ENCODE measurements around the gene TSPAN4.

- TF ChIP-seq EZH2phosphoT487 (IDR thresholded peaks at IDR 0.05; ENCODE audit: low read depth), result no peak
- TF ChIP-seq CTCF (IDR thresholded peaks at IDR 0.05; ENCODE audit: low read depth, low read length), result no peak
These were observed 42.0 kb downstream of the TSPAN4 start for GRCh38 chr11:884578-885070.
